GM04503 (cell line): ENCODE measurements around the gene TAF11.
"Not testable (repeated sequence)": the region's sequence is repeated elsewhere in the genome, so short reads cannot be mapped to it uniquely, and the experiment has no call there.

Experiments used
- DNase-seq: peaks from one replicate; pipeline ENCODE4 v3.0.0-alpha.2; 2012; ENCODE audit warnings: low read depth

The TAF11 gene

GRCh38 chr6:34904990-34905613, 17.3 kb upstream of the TAF11 start:
- no peak for DNase-seq

DNA sequence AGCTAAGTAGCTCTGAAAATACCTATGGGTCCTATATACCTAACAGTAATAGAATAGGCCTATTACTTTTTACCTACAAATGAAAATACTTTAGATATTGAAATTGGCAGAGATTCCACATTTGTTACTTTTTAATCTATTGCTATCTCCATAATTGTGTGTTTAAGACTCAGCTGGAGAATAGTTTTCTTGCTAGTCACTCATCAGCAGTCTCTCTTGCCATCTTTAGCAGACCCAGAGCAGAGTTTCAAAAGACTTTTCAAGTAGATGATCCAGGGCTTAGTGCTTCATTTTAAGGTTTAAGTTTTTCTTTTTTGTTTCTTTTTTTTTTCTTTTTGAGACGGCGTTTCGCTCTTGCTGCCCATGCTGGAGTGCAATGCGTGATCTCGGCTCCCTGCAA, 14.1 kb upstream of the TAF11 start:
- DNase-seq, result no peak

DNA sequence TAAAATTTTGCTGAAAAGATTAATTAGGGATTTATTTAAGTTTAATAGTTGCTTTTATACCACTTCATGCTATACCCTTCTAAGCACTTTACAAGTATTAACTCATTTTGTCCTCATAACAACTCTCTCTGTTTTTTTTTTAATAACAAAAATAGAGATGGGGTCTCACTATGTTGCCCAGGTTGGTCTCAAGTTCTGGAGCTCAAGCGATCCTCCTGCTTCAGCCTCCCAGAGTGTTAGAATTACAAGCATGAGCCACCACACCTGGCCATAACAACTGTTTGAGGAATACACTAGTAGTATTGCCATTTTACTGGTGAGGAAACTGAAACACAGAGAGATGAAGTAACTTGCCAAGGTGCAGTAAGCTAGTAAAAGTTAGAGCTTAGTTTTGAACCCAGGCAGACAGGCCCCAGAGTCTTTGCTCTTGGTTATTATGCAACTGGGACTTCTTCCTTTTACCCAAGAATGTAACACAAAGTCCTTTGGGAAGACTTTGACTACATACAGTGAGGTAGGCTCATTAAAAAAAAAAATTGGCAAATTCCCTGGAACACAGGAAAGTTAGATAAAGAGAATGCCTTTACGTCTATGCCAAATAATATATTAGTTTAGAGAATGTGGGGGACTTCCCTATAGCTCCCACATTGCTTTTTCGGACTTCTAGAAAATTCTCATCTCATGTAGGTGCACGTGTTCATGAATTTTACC, 12.6 kb upstream of the TAF11 start:
- DNase-seq, result no peak

- not testable (repeated sequence) for DNase-seq
Observed at GRCh38 chr6:34899748-34900147, 11.9 kb upstream of the TAF11 start.

GRCh38 chr6:34897716-34898115, 9.9 kb upstream of the TAF11 start:
- no peak for DNase-seq

GRCh38 chr6:34897130-34897529, 9.3 kb upstream of the TAF11 start:
- no peak for DNase-seq

- no peak for DNase-seq
Observed at GRCh38 chr6:34894693-34895092, 6.9 kb upstream of the TAF11 start.

DNA sequence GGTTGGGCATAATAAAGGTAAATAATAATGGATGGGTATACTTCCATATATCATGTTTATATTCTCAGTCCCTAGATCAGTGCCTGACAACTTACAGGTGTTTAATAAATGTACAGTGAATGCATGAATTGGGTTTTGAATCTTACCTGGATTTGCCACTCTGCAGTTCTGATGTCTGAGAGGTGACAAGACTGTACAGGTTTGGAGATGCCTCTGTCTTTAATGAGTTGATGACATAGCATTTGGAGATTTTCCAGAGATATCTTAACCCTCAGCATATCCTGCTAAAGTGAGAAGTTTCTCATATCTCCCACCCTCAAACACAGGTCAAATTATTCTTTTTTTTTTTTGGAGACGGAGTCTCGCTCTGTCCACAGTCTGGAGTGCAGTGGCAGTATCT, 3.5 kb upstream of the TAF11 start:
- no peak for DNase-seq

DNA sequence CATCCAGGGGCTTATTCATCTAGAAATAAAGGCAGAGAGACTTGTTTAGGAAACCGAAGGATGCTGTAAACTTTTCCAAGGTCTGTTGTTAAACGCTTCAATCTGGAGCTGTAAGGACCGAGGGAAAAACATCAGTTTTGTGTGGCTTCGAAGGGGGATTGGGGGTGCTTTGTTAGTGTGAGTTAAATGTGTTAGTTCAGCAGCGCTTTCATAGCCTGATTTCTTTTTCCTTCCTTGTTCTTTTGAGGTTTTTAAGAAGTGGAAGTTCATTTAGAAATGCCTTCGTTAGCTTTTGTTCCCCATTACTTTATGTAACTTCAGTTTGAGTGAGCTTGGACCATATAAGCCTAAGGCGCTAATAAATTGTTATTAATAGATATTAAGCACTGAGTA, 2.7 kb upstream of the TAF11 start:
- no peak for DNase-seq

DNA sequence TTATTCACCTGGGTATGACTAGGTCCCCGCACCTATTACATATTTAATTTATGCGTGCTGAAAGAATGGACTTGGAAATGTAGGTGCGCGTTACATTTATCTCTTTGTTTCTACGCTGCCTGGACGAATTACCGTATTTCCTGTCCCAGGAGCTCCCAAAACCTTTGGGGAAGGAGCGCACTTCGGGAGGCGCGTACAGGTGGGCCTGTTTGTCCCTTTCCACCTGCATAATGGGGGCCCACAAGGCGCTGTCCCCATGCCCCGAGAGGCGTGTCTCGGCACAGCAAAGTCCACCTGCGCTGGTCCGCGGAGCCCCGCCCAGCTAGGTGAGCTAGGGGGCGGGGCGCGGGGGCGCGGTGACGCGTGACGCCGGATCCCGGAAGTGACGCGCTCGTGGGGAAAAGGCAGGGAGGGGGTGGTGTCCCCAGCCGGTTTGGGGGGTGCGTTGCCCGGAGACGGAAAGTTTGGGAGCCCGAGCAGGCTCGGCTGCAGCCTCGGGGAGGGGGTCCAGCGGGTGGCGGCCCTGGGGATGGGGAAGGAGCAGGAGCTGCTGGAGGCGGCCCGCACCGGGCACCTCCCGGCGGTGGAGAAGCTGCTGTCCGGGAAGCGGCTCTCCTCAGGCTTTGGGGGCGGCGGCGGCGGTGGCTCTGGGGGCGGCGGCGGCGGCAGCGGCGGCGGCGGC, 1.2 kb upstream of the TAF11 start, which contains the start of gene ANKS1A:
Gene ANKS1A (plus strand): TSS at position 382 of the 682 bp plus-strand sequence. CDS start 148 bp downstream, at position 530.
- no peak for DNase-seq

DNA sequence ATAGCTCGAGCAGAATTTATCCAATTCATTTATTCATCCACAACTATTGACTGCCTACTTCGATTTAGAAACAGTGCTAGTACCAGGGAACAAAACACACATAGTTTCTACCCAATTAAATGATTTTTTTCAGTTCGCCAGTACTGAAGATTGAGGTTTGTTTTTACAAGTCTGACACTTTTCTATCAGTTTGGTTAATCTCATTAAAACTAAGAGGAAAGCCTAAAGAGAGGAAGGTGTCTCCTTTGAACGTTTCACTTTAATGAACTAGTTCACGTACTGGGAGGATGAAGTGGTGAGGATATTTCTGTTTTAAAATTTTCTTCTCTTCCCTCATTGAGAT, 643 bp upstream of the TAF11 start:
- DNase-seq, result no peak

DNA sequence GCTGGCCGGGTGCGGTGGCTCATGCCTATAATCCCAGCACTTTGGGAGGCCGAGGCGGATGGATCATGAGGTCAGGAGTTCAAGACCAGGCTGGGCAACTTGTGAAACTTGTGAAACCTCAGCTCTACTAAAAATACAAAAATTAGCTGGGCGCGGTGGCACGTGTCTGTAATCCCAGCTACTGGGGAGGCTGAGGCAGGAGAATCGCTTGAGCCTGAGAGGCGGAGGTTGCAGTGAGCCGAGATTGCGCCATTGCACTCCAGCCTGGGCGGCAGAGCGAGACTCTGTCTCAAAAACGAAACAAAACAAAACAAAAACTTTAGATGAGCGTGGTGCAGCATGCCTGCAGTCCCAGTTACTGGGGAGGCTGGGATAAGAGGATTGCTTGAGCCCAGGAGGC, 2.0 kb downstream of the TAF11 start:
- DNase-seq, result not testable (repeated sequence)

- DNase-seq, result no peak
Observed at GRCh38 chr6:34884996-34885395, 2.8 kb downstream of the TAF11 start.

DNA sequence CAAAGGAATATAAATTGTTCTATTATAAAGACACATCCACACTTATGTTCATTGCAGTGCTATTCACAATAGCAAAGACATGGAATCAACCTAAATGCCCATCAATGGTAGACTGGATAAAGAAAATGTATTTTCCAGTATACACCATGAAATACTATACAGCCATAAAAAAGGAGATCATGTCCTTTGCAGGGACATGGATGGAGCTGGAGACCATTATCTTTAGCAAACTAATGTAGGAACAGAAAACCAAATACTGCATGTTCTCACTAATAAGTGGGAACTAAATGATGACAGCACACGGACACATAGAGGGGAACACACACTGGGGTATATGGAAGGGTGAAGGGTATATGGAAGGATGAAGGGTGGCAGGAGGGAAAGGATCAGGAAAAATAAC, 3.8 kb downstream of the TAF11 start:
- not testable (repeated sequence) for DNase-seq

- DNase-seq, result no peak
Observed at GRCh38 chr6:34877869-34878485, 9.9 kb downstream of the TAF11 start.

DNA sequence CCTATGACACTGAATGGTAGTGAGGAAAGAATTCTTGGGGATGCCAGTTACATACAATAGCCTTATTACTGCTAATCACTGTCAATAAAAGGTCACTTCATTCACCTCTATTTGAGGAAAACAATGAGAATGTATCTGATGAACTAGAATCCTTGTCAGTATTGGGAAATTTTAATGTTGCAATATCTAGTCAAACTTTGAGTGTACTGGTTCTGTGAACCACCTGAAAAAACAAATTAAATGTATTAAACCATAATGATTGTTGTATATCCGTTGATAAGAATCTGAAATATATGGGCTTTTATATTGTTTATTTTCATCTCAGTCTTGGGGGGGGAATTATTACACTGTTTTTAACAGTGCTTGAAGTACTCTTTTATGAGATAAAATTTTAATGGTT, 10.6 kb downstream of the TAF11 start:
- DNase-seq, result no peak

GRCh38 chr6:34876472-34876871, 11.4 kb downstream of the TAF11 start:
- no peak for DNase-seq

GRCh38 chr6:34875292-34876213, 12.3 kb downstream of the TAF11 start:
- no peak for DNase-seq

DNA sequence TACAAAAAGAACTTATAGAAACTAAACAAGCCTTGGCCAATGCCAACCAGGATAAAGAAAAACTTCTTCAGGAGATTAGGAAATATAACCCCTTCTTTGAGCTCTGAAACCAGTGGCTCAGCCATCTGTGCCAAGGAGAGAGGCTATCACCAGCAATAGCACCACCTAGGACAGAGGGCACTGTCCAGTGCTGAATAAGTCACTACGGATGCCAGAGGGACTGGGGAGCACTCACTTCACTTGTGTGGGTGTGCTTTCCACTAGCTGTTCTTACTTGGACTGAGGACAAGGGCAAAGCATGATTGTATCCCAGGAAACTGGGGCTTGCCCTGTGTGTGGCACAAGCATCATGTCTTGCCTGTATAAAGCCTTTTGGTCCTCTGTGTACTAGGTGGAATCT, 15.5 kb downstream of the TAF11 start:
- DNase-seq, result no peak

GRCh38 chr6:34871853-34872252, 16.0 kb downstream of the TAF11 start:
- no peak for DNase-seq

GRCh38 chr6:34867484-34867883, 20.4 kb downstream of the TAF11 start:
- DNase-seq, result no peak

GRCh38 chr6:34866509-34866908, 21.3 kb downstream of the TAF11 start:
- no peak for DNase-seq
